Caco-2 (cell line): Measurements from ENCODE around the gene EVA1B. TPM values are rescaled to one million over a fixed set of nuclear protein-coding genes. Genes with fewer than 3 reads are reported as not detected.

ENCODE experiments used
- BruUV-seq: library from RNA; stranded (reverse); fragments of 400-500 nt; replicated peaks from 2 replicates; lab custom pipeline; 2021; lab: Mats Ljungman, UMichigan
- CTCF ChIA-PET: fragments of 300-600 bp; sonication (Branson Sonifier 250); formaldehyde crosslinking; loops from one replicate; lab custom pipeline; 2022; ENCODE audit warnings: antibody characterized with exemption; lab: Charles Lee
- POLR2A ChIA-PET: fragments of 300-600 bp; sonication (Branson Sonifier 250); formaldehyde crosslinking; loops from one replicate; lab custom pipeline; 2022; ENCODE audit warnings: antibody characterized with exemption; lab: Charles Lee
- DNase-seq, 2 experiments: peaks; one replicate each; pipeline versions ENCODE4 v3.0.0 to v3.0.0-alpha.2; 2020 to 2022
- H3K27me3 ChIP-seq: replicated peaks from 2 replicates; pipeline ENCODE4 v1.6.0; 2011; ENCODE audit warnings: low read length; ENCODE audit not compliant: control insufficient read depth, insufficient read depth
- H3K36me3 ChIP-seq: 2 replicates; pipeline ENCODE4 v1.5.1; 2011; ENCODE audit warnings: low read length; ENCODE audit not compliant: control insufficient read depth, insufficient read depth
- H3K4me1 ChIP-seq: fragments of 250-450 bp; sonication (Bioruptor Pico); 2 replicates; pipeline ENCODE4 v1.5.1; 2020; ENCODE audit warnings: mild to moderate bottlenecking
- H3K4me3 ChIP-seq: 2 replicates; pipeline ENCODE4 v1.5.1; 2011; ENCODE audit warnings: low read depth, mild to moderate bottlenecking, control low read depth, low read length
- H3K9me3 ChIP-seq: fragments of 250-450 bp; sonication (Bioruptor Pico); 2 replicates; pipeline ENCODE4 v1.5.1; 2020; ENCODE audit warnings: mild to moderate bottlenecking, moderate library complexity
- H3K27ac Mint-ChIP-seq: one replicate; pipeline ENCODE4 v1.8.0; 2022; ENCODE audit warnings: mixed read lengths; ENCODE audit not compliant: unreplicated experiment
- H3K27me3 Mint-ChIP-seq: one replicate; pipeline ENCODE4 v1.8.0; 2022; ENCODE audit warnings: mixed read lengths; ENCODE audit not compliant: insufficient read depth, unreplicated experiment
- H3K36me3 Mint-ChIP-seq: one replicate; pipeline ENCODE4 v1.8.0; 2022; ENCODE audit warnings: mild to moderate bottlenecking, mixed read lengths; ENCODE audit not compliant: insufficient read depth, unreplicated experiment
- H3K4me1 Mint-ChIP-seq: one replicate; pipeline ENCODE4 v1.8.0; 2022; ENCODE audit warnings: low read depth, mixed read lengths; ENCODE audit not compliant: unreplicated experiment
- H3K4me3 Mint-ChIP-seq: one replicate; pipeline ENCODE4 v1.8.0; 2022; ENCODE audit warnings: mild to moderate bottlenecking, moderate library complexity, mixed read lengths; ENCODE audit not compliant: unreplicated experiment
- H3K9me3 Mint-ChIP-seq: one replicate; pipeline ENCODE4 v1.8.0; 2022; ENCODE audit warnings: mixed read lengths; ENCODE audit not compliant: unreplicated experiment
- intact Hi-C: fragments of 100-400 bp; cut with micrococcal nuclease; formaldehyde crosslinking; loops from one replicate; pipeline ENCODE4 v1.10.0; 2022; ENCODE audit not compliant: unreplicated experiment
- total RNA-seq: library from RNA; stranded (reverse); gene quantifications from 2 replicates; pipeline ENCODE4 v1.2.3, GENCODE V29; 2022
- TF ChIP-seq, protein P1 (sequence below), 2 experiments: fragments of 200-600 bp in 1 of 2; IDR thresholded peaks; 1 replicate in 1 of 2; 2 replicates in 1 of 2; pipeline versions ENCODE4 v1.5.1 to v1.8.0; 2011 to 2022; ENCODE audit warnings: antibody characterized with exemption in 1 of 2, control low read depth in 1 of 2, inconsistent platforms in 1 of 2, low read depth in 1 of 2, low read length in 1 of 2, mild to moderate bottlenecking in 1 of 2, moderate library complexity in 1 of 2; ENCODE audit not compliant: insufficient read depth in 1 of 2, severe bottlenecking in 1 of 2, unreplicated experiment in 1 of 2

EVA1B gene
- total RNA-seq, 1 experiment from 2014 or later, result 4.1 TPM

DNA sequence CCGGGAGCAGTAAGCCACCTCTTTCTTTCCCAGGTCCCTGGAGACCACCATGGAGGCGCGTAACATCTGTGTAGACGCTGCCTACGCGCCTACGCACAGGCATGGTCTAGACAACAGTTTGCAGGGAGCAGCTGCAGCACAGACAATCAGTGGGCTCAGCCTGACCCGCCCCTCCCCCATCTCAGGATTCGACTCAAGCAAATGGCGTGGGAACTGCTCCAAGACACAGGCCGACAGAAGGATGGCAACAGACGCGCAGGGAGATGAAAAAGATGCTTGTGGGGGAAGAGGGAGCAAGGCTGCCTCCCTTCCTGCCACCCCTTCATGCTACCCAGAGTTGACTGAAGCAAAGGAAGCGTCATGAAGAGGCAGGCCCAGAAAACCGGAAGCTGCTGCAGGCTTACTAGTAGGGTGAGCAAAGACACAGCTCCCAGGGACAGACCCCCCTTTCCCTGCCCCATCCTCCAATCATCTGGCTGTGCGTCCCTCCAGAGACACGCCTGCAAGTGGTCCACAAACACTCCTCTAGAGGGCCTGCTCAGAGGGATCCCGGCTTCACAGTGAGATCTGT lies 42.7 kb upstream of the EVA1B start:
- TF ChIP-seq, protein P1, sequence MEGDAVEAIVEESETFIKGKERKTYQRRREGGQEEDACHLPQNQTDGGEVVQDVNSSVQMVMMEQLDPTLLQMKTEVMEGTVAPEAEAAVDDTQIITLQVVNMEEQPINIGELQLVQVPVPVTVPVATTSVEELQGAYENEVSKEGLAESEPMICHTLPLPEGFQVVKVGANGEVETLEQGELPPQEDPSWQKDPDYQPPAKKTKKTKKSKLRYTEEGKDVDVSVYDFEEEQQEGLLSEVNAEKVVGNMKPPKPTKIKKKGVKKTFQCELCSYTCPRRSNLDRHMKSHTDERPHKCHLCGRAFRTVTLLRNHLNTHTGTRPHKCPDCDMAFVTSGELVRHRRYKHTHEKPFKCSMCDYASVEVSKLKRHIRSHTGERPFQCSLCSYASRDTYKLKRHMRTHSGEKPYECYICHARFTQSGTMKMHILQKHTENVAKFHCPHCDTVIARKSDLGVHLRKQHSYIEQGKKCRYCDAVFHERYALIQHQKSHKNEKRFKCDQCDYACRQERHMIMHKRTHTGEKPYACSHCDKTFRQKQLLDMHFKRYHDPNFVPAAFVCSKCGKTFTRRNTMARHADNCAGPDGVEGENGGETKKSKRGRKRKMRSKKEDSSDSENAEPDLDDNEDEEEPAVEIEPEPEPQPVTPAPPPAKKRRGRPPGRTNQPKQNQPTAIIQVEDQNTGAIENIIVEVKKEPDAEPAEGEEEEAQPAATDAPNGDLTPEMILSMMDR (IDR thresholded peaks at IDR 0.05; ENCODE audit: insufficient read depth in 1 of 2, low read depth in 1 of 2, low read length in 1 of 2, severe bottlenecking in 1 of 2, unreplicated experiment in 1 of 2), result no peak
- DNase-seq, result no peak
- CTCF ChIA-PET, result no interaction called here

DNA sequence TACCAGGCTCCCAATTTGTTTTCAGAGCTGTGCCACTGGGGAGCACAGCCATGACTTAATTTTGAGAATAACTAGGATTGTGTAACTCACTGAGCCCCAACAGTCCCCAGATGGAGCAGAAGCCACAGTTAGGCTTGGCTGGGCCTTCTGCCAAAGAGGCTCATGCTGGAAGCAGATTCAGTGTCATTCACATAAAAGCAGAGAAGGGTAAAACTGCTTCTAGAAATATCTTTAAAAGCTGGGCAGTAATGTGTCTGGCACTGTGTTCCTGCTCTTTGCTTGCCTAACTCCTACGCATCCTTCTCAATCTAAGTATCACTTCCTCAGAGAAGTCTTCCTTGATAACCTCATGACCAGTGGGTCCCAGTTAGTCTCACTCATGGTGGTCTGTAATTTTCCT lies 41.9 kb upstream of the EVA1B start:
- Histone ChIP-seq H3K27me3 (no peaks in the 10 kb centered on the region), H3K36me3 (no peaks in the 10 kb centered on the region), H3K4me1 (no peaks in the 10 kb centered on the region), H3K4me3 (no peak overlapping the region), H3K9me3 (no peaks in the 10 kb centered on the region)
- no TSS peak for BruUV-seq
- no peak for DNase-seq
- Mint-ChIP-seq H3K27ac (no peak overlapping the region), H3K4me1 (no peaks in the 10 kb centered on the region), H3K9me3 (no peaks in the 10 kb centered on the region), H3K36me3 (peaks cover 6% of the 10 kb centered on the region), H3K4me3 (no peak overlapping the region), H3K27me3 (no peaks in the 10 kb centered on the region)
- intact Hi-C loops, result no loop called here
- ChIA-PET POLR2A (no interaction called here), CTCF (no interaction called here)
- TF ChIP-seq, protein P1 (IDR thresholded peaks at IDR 0.05; ENCODE audit: insufficient read depth in 1 of 2, low read depth in 1 of 2, low read length in 1 of 2, severe bottlenecking in 1 of 2, unreplicated experiment in 1 of 2), result no peak

More for the DNA sequence above, 42.7 kb upstream of the EVA1B start:
- H3K36me3 ChIP-seq, result no peaks in the 10 kb centered on the region
- intact Hi-C loops, result no loop called here
- no TSS peak for BruUV-seq
- no peaks in the 10 kb centered on the region for H3K27me3 Mint-ChIP-seq
- POLR2A ChIA-PET, result no interaction called here
- no peak overlapping the region for H3K4me3 ChIP-seq
- no peaks in the 10 kb centered on the region for H3K4me1 ChIP-seq
- no peak overlapping the region for H3K27ac Mint-ChIP-seq
- H3K36me3 Mint-ChIP-seq, result peaks cover 6% of the 10 kb centered on the region
- H3K9me3 Mint-ChIP-seq, result no peaks in the 10 kb centered on the region
- no peaks in the 10 kb centered on the region for H3K4me1 Mint-ChIP-seq
- no peaks in the 10 kb centered on the region for H3K9me3 ChIP-seq
- no peak overlapping the region for H3K4me3 Mint-ChIP-seq
- no peaks in the 10 kb centered on the region for H3K27me3 ChIP-seq

DNA sequence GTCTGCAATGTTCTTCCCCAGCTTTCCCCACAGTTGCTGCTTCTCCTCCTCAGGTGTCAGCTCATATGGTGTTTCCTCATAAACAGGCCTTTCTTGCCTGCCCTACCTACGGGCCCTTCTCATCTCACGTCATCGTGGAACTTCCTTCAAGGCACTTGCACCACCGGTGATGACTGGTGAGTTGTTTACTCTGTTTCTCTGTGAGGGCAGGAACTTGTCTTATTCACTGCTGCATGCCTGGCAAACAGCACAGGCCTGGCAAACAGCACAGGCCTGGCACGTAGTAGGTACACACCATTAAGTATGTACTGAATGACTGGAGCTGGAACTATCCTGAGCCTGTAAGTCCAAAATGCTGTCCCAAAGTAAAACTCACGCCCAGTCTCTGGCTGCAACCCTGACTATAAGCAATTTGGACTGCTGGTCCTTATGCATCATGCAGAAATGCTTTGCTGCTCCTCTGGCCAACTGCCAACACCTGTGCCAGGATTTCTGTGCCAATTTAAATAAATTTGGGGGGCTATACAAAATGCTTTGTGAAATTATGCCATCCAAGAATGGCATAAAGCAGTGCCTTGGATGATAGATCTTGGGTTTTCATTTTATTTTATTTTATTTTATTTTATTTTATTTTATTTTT lies 36.6 kb upstream of the EVA1B start:
- no peak for DNase-seq
- Mint-ChIP-seq H3K9me3 (no peaks in the 10 kb centered on the region), H3K4me1 (no peaks in the 10 kb centered on the region), H3K4me3 (no peak overlapping the region), H3K27ac (no peak overlapping the region), H3K27me3 (no peaks in the 10 kb centered on the region), H3K36me3 (peaks cover 6% of the 10 kb centered on the region)
- TF ChIP-seq, protein P1 (IDR thresholded peaks at IDR 0.05; ENCODE audit: insufficient read depth in 1 of 2, low read depth in 1 of 2, low read length in 1 of 2, severe bottlenecking in 1 of 2, unreplicated experiment in 1 of 2), result no peak
- Histone ChIP-seq H3K36me3 (peaks cover under 1% of the 10 kb centered on the region; the same call in 1 of the 2 replicates), H3K9me3 (no peaks in the 10 kb centered on the region), H3K4me3 (no peak overlapping the region), H3K27me3 (no peaks in the 10 kb centered on the region), H3K4me1 (no peaks in the 10 kb centered on the region)
- ChIA-PET CTCF (no interaction called here), POLR2A (no interaction called here)
- intact Hi-C loops, result no loop called here
- no TSS peak for BruUV-seq
